Left colon (tissue), 2 donors: ENCODE measurements around the gene CCDC93. TPM values are rescaled to one million over a fixed set of nuclear protein-coding genes. Genes with fewer than 3 reads are reported as not detected.
"Not testable (repeated sequence)": the region's sequence is repeated elsewhere in the genome, so short reads cannot be mapped to it uniquely, and the experiment has no call there.

Experiments used
- ATAC-seq: fragments of 200-7000 bp; cut with Tn5 transposase; one replicate; pipeline ENCODE4 v1.9.1; 2020; ENCODE audit warnings: mild to moderate bottlenecking, moderate library complexity
- DNase-seq, 2 donors: peaks; one replicate each; pipeline ENCODE4 v3.0.0-alpha.2; 2020
- intact Hi-C, 2 donors: fragments of 100-400 bp; cut with DNase I in 1 of 2; cut with micrococcal nuclease in 1 of 2; formaldehyde crosslinking; loops; one replicate each; pipeline versions ENCODE4 v1.11.2 to v1.14.0; 2022; cut with DNase I, micrococcal nuclease
- total RNA-seq, 2 donors: library from RNA; stranded (reverse); fragmentation: NEBNext Ultra II Directional; extraction: Animal tissue kit (Norgen Biotek cat#: 25700); gene quantifications; one replicate each; pipeline ENCODE4 v1.2.1, GENCODE V29; 2021
- donor health status: DM: no; HTN: no; CAD: no.
- donor health status: DM: yes; HTN: yes; CAD: no.

The CCDC93 gene
- total RNA-seq, 2 donors from 2014 or later: 41.7 to 44.3 TPM

GRCh38 chr2:118047380-118047826 lies 33.5 kb upstream of the CCDC93 start:
- no peak for DNase-seq
- ATAC-seq: no peak
- intact Hi-C loops: loop anchor here in 1 of 2 donors (5.0 kb wide), 1 partner anchor 820 kb away; no protein-coding TSS in a partner anchor

- ATAC-seq: peak; percentile 44
- intact Hi-C loops: loop anchor here in 1 of 2 donors (5.0 kb wide), 1 partner anchor 821 kb away; no protein-coding TSS in a partner anchor
- no peak for DNase-seq
These were observed 32.9 kb upstream of the CCDC93 start for GRCh38 chr2:118046634-118047210.

GRCh38 chr2:118045286-118045685 lies 31.4 kb upstream of the CCDC93 start:
- no peak for DNase-seq
- ATAC-seq: no peak
- intact Hi-C loops: loop anchor here in 1 of 2 donors (5.0 kb wide), 1 partner anchor 822 kb away; no protein-coding TSS in a partner anchor

GRCh38 chr2:118044854-118045253 lies 31.0 kb upstream of the CCDC93 start:
- ATAC-seq (no peak), DNase-seq (no peak)
- intact Hi-C loops: loop anchor here in 1 of 2 donors (5.0 kb wide), 1 partner anchor 822 kb away; no protein-coding TSS in a partner anchor

GRCh38 chr2:118044103-118044716 lies 30.3 kb upstream of the CCDC93 start:
- no peak for DNase-seq
- no peak for ATAC-seq
- intact Hi-C loops: no loop called here

GRCh38 chr2:118040891-118041290 lies 27.0 kb upstream of the CCDC93 start:
- no peak for DNase-seq
- intact Hi-C loops: no loop called here
- no peak for ATAC-seq

- DNase-seq (peak in 1 of 2 donors; percentile 49), ATAC-seq (peak; percentile 63)
- intact Hi-C loops: no loop called here
These were observed 18.5 kb upstream of the CCDC93 start for GRCh38 chr2:118032169-118033013.

GRCh38 chr2:118031566-118031965 lies 17.7 kb upstream of the CCDC93 start:
- ATAC-seq (no peak), DNase-seq (no peak)
- intact Hi-C loops: no loop called here

- ATAC-seq (no peak), DNase-seq (no peak)
- intact Hi-C loops: no loop called here
These were observed 15.2 kb upstream of the CCDC93 start for GRCh38 chr2:118029025-118029424.

- ATAC-seq: no peak
- intact Hi-C loops: no loop called here
- no peak for DNase-seq
These were observed 7.5 kb upstream of the CCDC93 start for GRCh38 chr2:118021356-118021755.

- no peak for DNase-seq
- intact Hi-C loops: no loop called here
- peak; percentile 22 for ATAC-seq
These were observed 6.0 kb upstream of the CCDC93 start for GRCh38 chr2:118019821-118020220.

GRCh38 chr2:118016911-118017310 lies 3.0 kb upstream of the CCDC93 start:
- DNase-seq (no peak), ATAC-seq (no peak)
- intact Hi-C loops: no loop called here

- intact Hi-C loops, DNase-seq, ATAC-seq: not testable (repeated sequence)
These were observed 1.9 kb upstream of the CCDC93 start for GRCh38 chr2:118015761-118016160.

GRCh38 chr2:118014492-118014824 lies 588 bp upstream of the CCDC93 start:
- intact Hi-C loops: no loop called here

GRCh38 chr2:118013221-118013723 lies 598 bp downstream of the CCDC93 start:
- intact Hi-C loops: no loop called here
- ATAC-seq: peak; percentile 77
- peak; percentile 53 to 73 for DNase-seq

More at GRCh38 chr2:118014492-118014824, 588 bp upstream of the CCDC93 start:
- ATAC-seq: no peak
- DNase-seq: no peak

GRCh38 chr2:118012778-118013177 lies 1.1 kb downstream of the CCDC93 start:
- intact Hi-C loops: no loop called here
- DNase-seq (no peak), ATAC-seq (no peak)

GRCh38 chr2:118010473-118010872 lies 3.4 kb downstream of the CCDC93 start:
- ATAC-seq (no peak), DNase-seq (no peak)
- intact Hi-C loops: no loop called here

GRCh38 chr2:118006861-118007260 lies 7.0 kb downstream of the CCDC93 start:
- DNase-seq (no peak), ATAC-seq (no peak)
- intact Hi-C loops: no loop called here

GRCh38 chr2:118006326-118006725 lies 7.5 kb downstream of the CCDC93 start:
- ATAC-seq (no peak), DNase-seq (no peak)
- intact Hi-C loops: no loop called here
